ENCODE results near the gene SASH3.

The SASH3 gene

GRCh38 chrX:129823115-129823514, 43.4 kb downstream of the SASH3 start:
- no peaks in the 10 kb centered on the region for H3K79me2 ChIP-seq (ENCODE audit: insufficient read depth, low read length)
- H3K9ac ChIP-seq (ENCODE audit: low read length), result no peak overlapping the region
- H3K4me2 ChIP-seq (ENCODE audit: low read depth, low read length, poor library complexity, severe bottlenecking), result no peak overlapping the region
- H3K36me3 ChIP-seq (ENCODE audit: low read length), result peaks cover 3% of the 10 kb centered on the region; the same call in 1 of the 2 replicates
- no peak overlapping the region for H3K4me3 ChIP-seq (ENCODE audit: insufficient read depth, low read length, poor library complexity, severe bottlenecking)
- no peaks in the 10 kb centered on the region for H4K20me1 ChIP-seq (ENCODE audit: low read depth, low read length)
- H3K9me3 ChIP-seq (ENCODE audit: insufficient read depth, low read length), result no peaks in the 10 kb centered on the region
- H3K9me2 ChIP-seq (replicated peaks; ENCODE audit: insufficient read depth, low read length), result no peaks in the 10 kb centered on the region
- H3K27ac ChIP-seq (ENCODE audit: low read depth, low read length), result no peak overlapping the region
- no peak overlapping the region for H2AFZ ChIP-seq (ENCODE audit: low read depth, low read length, severe bottlenecking)
- H3F3A ChIP-seq (ENCODE audit: insufficient read depth), result 0 out of 2 replicates have a peak, but pooled peaks cover 5% of the 10 kb centered on the region
- TF ChIP-seq CTCF (IDR thresholded peaks at IDR 0.05; ENCODE audit: insufficient read depth, low read length, poor library complexity, severe bottlenecking) (peak; percentile 34), EZH2phosphoT487 (conservative IDR thresholded peaks at IDR 0.05; ENCODE audit: low read length) (no peak)
- H3K27me3 ChIP-seq (ENCODE audit: low read length), result no peaks in the 10 kb centered on the region

- Histone ChIP-seq H3K4me3 (ENCODE audit: insufficient read depth, low read length, poor library complexity, severe bottlenecking) (no peak overlapping the region), H3K27me3 (ENCODE audit: low read length) (no peaks in the 10 kb centered on the region), H3K36me3 (ENCODE audit: low read length) (peaks cover 3% of the 10 kb centered on the region; the same call in 1 of the 2 replicates), H4K20me1 (ENCODE audit: low read depth, low read length) (no peaks in the 10 kb centered on the region), H3K27ac (ENCODE audit: low read depth, low read length) (no peak overlapping the region), H3K9ac (ENCODE audit: low read length) (no peak overlapping the region), H3F3A (ENCODE audit: insufficient read depth) (0 out of 2 replicates have a peak, but pooled peaks cover 5% of the 10 kb centered on the region), H3K9me2 (replicated peaks; ENCODE audit: insufficient read depth, low read length) (no peaks in the 10 kb centered on the region), H3K4me2 (ENCODE audit: low read depth, low read length, poor library complexity, severe bottlenecking) (no peak overlapping the region), H2AFZ (ENCODE audit: low read depth, low read length, severe bottlenecking) (no peak overlapping the region), H3K9me3 (ENCODE audit: insufficient read depth, low read length) (no peaks in the 10 kb centered on the region), H3K79me2 (ENCODE audit: insufficient read depth, low read length) (no peaks in the 10 kb centered on the region)
- TF ChIP-seq CTCF (IDR thresholded peaks at IDR 0.05; ENCODE audit: insufficient read depth, low read length, poor library complexity, severe bottlenecking) (no peak), EZH2phosphoT487 (conservative IDR thresholded peaks at IDR 0.05; ENCODE audit: low read length) (no peak)
Measured at GRCh38 chrX:129823522-129823921, 43.8 kb downstream of the SASH3 start.

GRCh38 chrX:129824620-129825019, 44.9 kb downstream of the SASH3 start:
- TF ChIP-seq CTCF (IDR thresholded peaks at IDR 0.05; ENCODE audit: insufficient read depth, low read length, poor library complexity, severe bottlenecking) (no peak), EZH2phosphoT487 (conservative IDR thresholded peaks at IDR 0.05; ENCODE audit: low read length) (no peak)
- Histone ChIP-seq H3K27me3 (ENCODE audit: low read length) (no peaks in the 10 kb centered on the region), H3K9me2 (replicated peaks; ENCODE audit: insufficient read depth, low read length) (no peaks in the 10 kb centered on the region), H3K4me2 (ENCODE audit: low read depth, low read length, poor library complexity, severe bottlenecking) (no peak overlapping the region), H3K27ac (ENCODE audit: low read depth, low read length) (no peak overlapping the region), H4K20me1 (ENCODE audit: low read depth, low read length) (no peaks in the 10 kb centered on the region), H3K9me3 (ENCODE audit: insufficient read depth, low read length) (no peaks in the 10 kb centered on the region), H3K9ac (ENCODE audit: low read length) (no peak overlapping the region), H2AFZ (ENCODE audit: low read depth, low read length, severe bottlenecking) (no peak overlapping the region), H3K36me3 (ENCODE audit: low read length) (peaks cover 3% of the 10 kb centered on the region; the same call in 1 of the 2 replicates), H3F3A (ENCODE audit: insufficient read depth) (0 out of 2 replicates have a peak, but pooled peaks cover 5% of the 10 kb centered on the region), H3K79me2 (ENCODE audit: insufficient read depth, low read length) (no peaks in the 10 kb centered on the region), H3K4me3 (ENCODE audit: insufficient read depth, low read length, poor library complexity, severe bottlenecking) (no peak overlapping the region)
